ENCODE data around the gene GNG13.
A peak's percentile ranks its signal among the peaks of the same experiment; 100 is the strongest.

GNG13 gene

GRCh38 chr16:793414-793813 lies 7.1 kb downstream of the GNG13 start:
- no peak for DNase-seq

DNA sequence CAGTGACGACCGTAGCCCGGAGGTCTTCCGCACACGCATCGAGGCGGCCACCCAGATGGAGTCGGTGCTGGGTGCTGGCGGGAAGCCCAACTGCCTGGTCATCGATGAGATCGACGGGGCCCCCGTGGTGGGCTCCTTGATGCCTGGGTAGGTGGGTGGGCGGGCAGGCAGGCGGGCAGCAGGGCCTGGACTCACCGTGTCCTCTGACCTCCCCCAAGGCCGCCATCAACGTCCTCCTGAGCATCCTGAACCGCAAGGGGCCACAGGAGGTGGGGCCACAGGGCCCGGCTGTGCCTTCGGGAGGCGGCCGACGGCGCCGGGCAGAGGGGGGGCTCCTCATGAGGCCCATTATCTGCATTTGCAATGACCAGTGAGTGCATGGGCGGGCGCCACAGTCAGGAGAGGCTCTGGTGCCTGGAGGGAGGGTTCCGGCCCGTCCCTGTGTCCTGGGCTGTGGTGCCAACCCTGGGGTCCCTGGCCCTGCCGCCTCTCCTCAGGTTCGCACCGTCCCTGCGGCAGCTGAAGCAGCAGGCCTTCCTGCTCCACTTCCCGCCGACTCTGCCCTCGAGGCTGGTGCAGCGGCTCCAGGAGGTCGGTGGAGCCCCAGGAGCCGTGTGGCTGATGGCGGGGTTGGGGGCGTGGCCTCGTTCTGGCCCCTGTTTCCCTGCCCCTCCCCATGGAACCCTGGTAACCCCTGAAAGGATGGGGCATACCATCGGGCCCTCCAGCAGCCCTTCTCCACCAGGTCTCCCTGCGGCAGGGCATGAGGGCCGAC lies 8.1 kb downstream of the GNG13 start:
- no peak for DNase-seq

DNA sequence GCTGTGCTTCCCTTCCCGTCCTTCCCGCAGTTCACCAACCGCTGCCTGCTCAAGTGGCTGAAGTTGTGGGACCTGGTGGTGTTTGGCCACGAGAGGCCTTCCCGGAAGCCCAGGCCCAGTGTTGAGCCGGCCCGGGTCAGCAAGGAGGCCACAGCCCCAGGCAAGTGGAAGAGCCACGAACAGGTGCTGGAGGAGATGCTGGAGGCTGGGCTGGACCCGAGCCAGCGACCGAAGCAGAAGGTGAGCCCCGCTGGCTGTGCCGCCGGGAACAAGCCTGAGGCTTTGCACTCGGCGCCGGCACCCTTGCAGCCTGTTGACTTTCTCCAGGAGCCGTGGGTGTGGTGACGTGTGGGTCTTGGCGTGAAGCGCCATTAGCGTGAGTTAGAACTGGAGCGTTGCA lies 9.4 kb downstream of the GNG13 start:
- DNase-seq: no peak

GRCh38 chr16:790086-790485 lies 10.4 kb downstream of the GNG13 start:
- DNase-seq: no peak

DNA sequence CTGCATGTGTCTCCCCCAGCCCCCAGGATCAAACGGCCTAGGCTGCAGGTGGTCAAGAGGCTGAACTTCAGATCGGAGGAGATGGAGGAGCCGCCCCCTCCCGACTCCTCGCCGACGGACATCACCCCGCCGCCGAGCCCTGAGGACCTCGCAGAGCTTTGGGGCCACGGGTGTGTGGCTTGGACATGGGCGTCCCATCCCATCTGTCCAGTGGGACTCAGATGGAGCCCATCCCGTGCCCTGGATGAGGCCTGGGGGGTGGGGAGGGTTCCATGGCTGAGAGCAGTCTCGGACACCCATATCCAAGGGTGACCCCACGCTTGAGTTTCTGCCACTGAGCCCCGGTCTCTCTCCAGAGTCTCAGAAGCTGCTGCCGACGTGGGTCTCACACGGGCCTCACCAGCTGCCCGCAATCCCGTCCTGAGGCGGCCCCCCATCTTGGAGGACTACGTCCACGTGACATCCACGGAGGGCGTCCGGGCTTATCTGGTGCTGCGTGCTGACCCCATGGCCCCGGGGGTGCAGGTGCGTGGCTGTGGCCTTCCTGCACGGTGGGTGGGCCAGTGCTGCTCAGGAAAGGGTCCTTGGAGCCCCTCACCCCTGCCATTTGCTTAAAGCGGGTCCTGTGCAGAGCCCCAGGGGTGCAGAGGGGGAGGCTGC lies 11.2 kb downstream of the GNG13 start:
- no peak for DNase-seq

DNA sequence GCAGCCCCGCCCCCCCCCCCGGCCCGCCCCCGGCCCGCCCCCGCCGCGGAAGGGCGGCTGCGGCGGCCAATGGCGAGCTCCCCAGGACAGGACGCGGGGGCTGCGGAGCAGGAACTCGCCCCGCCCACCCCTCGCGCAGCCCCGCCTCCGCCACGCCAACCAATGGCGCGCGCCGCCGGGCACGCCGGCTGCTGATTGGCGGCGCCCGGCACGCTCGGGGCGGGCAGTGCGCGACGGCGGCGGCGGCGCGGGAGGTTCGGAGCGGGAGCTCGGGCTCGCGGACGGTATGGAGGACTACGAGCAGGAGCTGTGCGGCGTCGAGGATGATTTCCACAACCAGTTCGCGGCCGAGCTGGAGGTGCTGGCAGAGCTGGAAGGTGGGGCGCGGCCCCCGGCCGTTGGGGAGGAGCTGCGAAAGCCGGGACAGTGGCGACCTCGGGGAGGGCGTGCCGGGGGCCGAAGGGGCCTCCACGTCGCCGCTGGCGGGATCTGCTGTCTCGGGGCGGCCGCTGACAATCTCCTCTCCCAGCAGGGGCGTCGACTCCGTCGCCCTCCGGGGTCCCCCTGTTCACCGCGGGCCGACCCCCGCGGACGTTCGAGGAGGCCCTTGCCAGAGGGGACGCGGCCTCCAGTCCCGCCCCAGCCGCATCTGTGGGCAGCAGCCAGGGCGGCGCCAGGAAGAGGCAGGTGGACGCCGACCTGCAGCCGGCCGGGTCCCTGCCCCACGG lies 12.0 kb downstream of the GNG13 start, which contains the start of gene CHTF18:
CHTF18 (plus strand) TSS at position 222 of the 728 bp plus-strand sequence; CDS start at position 287, 65 bp downstream.
- DNase-seq: peak; percentile 76

DNA sequence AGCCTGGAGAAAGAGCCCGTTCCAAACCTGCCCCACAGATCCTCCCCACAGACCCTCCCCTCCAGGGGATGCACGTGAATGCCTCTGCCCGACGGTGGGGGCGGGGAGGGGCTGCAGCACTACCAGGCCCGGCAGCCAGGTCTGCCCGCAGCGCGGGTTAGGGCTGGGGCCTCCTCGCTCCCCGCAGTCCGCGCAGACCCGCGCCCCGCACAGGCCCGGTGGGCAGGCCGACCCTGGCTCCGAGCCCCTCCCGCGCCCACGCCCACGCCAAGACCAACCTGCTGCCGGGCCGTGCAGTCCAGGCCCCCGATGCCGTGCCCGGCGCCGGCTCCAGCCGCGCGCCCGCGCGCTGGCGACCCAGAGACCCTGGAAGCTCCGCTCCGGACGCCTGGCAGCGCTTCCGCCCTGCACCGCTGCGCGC lies 12.5 kb downstream of the GNG13 start, which contains the start of gene RPUSD1:
RPUSD1 (minus strand) TSS at position 404 of the 421 bp plus-strand sequence. CDS start 644 bp downstream, outside the sequence.
- no peak for DNase-seq

GRCh38 chr16:787321-787966 lies 13.1 kb downstream of the GNG13 start:
- no peak for DNase-seq

DNA sequence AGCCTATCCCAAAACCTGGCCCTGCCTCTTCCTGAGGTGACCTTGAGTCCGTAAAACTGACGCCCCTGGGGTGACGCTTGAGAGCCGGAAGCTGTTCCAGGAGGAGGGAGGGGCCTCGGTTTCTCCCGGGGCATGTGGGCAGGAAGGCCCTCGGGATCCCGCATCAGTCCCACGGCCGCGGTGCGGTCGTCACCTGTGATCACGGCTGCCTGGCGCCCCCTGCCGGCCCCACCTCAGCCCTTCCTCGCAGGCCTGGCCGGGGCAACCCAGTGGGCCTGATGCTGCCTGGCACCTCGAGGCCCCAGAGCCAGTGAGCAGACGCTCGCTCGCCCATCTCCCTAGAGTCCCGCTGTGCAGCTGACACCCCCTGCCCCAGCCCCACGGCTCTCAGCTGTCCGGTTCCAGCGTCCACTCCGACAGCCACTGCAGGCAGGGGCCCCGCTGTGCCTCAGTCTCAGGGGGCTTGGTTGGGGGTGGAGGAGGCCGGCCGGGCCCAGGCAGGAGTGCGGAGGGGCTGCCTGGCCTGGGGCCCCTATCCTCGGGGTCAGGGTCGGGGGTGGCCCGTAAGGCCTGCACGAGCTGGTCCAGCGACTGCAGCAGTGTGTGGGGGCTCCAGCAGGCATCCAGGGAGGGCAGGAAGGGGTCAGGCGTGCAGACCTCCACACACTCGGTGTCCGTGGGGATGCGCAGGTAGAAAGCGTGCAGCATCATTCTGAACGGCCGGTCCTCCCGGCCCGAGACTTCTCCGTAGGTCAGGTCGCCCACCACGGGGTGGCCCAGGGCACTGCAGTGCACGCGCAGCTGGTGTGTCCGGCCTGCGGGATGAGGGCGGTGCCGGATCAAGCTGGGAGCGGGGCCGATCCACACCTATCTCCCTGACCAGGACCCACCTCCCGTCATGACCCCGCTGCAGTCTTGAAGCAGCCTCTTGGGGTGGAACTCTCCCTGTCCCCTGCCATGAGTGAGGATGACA lies 14.7 kb downstream of the GNG13 start:
- no peak for DNase-seq

GRCh38 chr16:784431-784830 lies 16.1 kb downstream of the GNG13 start:
- DNase-seq: no peak

DNA sequence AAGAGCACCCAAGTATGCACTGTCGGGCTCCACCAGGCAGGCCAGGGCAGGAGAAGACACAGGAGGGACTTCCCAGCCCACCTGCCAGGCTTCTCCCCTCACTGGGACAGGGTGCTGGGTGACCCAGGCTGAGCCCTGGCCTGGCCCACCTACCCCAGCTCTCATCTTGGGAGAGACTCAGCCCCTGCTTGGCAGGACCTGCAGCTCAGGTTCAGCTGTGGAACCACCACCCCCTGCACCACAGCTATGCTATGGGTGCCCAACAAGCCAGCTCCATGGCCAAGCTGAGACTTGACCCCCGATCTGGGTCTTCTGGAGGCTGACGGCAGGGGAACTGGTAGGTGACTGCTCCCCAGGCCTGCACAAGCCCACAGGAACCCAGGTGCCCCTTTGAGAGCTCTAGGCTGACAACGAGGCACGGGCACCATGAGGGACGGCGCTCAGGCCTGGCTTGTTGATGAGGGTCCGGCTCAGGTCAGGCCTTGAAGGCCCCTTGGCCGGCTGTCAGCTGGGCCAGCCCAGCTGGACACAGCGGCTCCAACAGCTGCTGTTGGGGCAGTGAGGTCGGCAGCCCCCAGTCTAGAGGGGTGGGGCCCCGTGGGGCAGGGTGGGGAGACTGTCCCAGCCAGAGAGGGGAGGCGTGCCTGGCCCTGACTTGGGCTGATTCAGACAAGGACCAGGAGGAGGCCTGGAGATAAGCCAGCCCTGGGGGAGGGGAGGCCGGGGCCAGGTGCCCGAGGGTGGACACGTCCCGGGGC lies 17.0 kb downstream of the GNG13 start:
- no peak for DNase-seq

- DNase-seq: peak; percentile 65
These were observed 17.6 kb downstream of the GNG13 start for GRCh38 chr16:782766-783403.

DNA sequence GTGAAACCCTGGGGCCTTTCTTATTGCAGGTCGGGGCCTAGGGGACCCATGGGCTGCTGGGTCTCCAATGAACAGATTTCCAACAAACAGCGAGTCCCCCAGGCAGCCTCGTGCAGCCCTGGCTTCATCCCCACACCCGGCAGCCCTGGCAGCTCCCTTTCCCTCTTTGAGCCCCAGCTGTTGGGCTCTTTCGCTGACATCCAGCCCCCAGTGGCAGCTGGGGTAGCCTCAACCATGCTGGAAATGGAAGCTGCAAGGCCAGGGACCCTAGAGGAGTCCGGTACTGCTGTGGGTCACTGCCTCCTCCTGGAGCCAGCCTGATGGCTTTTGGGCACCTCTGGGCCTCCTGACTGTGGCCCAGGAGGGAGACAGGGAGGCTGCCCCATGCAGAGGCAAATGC lies 18.3 kb downstream of the GNG13 start:
- DNase-seq: no peak

GRCh38 chr16:781346-782010 lies 19.1 kb downstream of the GNG13 start:
- DNase-seq: no peak

DNA sequence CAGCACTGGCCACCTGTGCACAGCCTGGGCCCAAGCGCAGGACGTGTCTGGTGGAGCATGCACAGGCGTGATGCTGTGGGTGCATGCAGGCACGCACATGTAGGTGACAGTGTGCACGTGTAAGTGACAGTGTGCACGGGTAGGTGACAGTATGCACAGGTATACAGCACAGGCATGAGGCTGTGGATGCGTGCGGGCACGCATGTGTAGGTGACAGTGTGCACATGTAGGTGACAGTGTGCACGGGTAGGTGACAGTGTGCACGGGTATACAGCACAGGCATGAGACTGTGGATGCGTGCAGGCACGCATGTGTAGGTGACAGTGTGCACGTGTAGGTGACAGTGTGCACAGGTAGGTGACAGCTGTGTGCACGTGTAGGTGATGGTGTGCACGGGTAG lies 20.2 kb downstream of the GNG13 start:
- DNase-seq: no peak

- DNase-seq: no peak
These were observed 21.0 kb downstream of the GNG13 start for GRCh38 chr16:779561-779960.

- DNase-seq: no peak
These were observed 21.5 kb downstream of the GNG13 start for GRCh38 chr16:778909-779527.

- no peak for DNase-seq
These were observed 22.1 kb downstream of the GNG13 start for GRCh38 chr16:778447-778846.

DNA sequence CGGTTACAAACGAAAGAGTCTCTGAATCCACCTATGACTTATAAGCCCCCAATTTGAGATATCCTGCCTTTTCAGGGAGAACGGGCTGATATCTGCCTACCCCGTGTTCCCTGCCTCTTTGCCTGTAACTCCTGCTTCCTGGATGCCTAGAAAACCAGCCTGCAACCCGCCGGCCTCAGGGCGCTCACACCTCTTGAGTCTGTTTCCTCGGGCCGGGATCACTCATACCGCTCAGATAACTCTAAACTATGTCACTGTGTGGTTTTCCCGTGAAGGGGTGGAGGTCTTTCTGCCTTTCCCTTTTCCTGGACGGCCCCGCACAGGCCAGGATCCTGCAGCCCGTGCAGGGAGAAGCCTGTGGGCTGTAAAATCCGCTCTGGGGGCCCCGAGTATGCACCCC lies 22.7 kb downstream of the GNG13 start:
- no peak for DNase-seq

- DNase-seq: no peak
These were observed 23.7 kb downstream of the GNG13 start for GRCh38 chr16:776824-777223.

Data from DMS79 treated with DMSO at 0.1 percent for 48 hours (cell line).